CD4-positive, alpha-beta T cell (primary cell): ENCODE results near the gene ILRUN. TPM values are rescaled to one million over a fixed set of nuclear protein-coding genes. Genes with fewer than 3 reads are reported as not detected.

Source experiments
- ATAC-seq: fragments of 200-7000 bp; cut with Tn5 transposase; one replicate; pipeline ENCODE4 v1.10.0; 2022; ENCODE audit warnings: mild to moderate bottlenecking; ENCODE audit not compliant: poor library complexity
- CTCF ChIA-PET: fragments of 350-600 bp; sonication (Branson Sonifier 250); formaldehyde crosslinking; loops from one replicate; lab custom pipeline; 2021; ENCODE audit warnings: antibody characterized with exemption, inconsistent platforms; lab: Charles Lee
- POLR2A ChIA-PET: fragments of 350-600 bp; sonication (Branson Sonifier 250); formaldehyde crosslinking; loops from one replicate; lab custom pipeline; 2021; ENCODE audit warnings: antibody characterized with exemption, inconsistent platforms; lab: Charles Lee
- DNase-seq, 14 experiments: peaks; one replicate each; pipeline ENCODE4 v3.0.0-alpha.2; 2013 to 2020; ENCODE audit warnings: mixed read lengths in 2 of 14
- H3K27ac ChIP-seq, 2 donors: one replicate each; pipeline versions ENCODE4 v1.5.1 to v1.7.0; 2013; ENCODE audit warnings: low read length in 2 of 2, low read depth in 1 of 2, mild to moderate bottlenecking in 1 of 2
- H3K27me3 ChIP-seq, 2 experiments: 1 replicate in 1 of 2; 2 replicates in 1 of 2; pipeline versions ENCODE4 v1.6.1 to v1.7.0; 2013; ENCODE audit warnings: low read length in 2 of 2, control low read depth in 1 of 2, mild to moderate bottlenecking in 1 of 2, moderate library complexity in 1 of 2; ENCODE audit not compliant: insufficient read depth in 2 of 2, control insufficient read depth in 1 of 2
- H3K36me3 ChIP-seq: one replicate; pipeline ENCODE4 v1.6.1; 2013; ENCODE audit warnings: low read length, control low read depth; ENCODE audit not compliant: insufficient read depth
- H3K4me1 ChIP-seq: one replicate; pipeline ENCODE4 v1.6.1; 2013; ENCODE audit warnings: low read length, control low read depth; ENCODE audit not compliant: insufficient read depth
- H3K4me3 ChIP-seq: one replicate; pipeline ENCODE4 v1.5.1; 2013; ENCODE audit warnings: mild to moderate bottlenecking, low read length, moderate library complexity
- H3K9me3 ChIP-seq, 2 experiments: 1 replicate in 1 of 2; 2 replicates in 1 of 2; pipeline versions ENCODE4 v1.6.1 to v1.7.0; 2013; ENCODE audit warnings: low read length in 2 of 2, mild to moderate bottlenecking in 2 of 2, control low read depth in 1 of 2, moderate library complexity in 1 of 2; ENCODE audit not compliant: control insufficient read depth in 1 of 2, insufficient read depth in 1 of 2
- H3K27ac Mint-ChIP-seq: one replicate; pipeline ENCODE4 v1.8.0; 2020; ENCODE audit warnings: mixed read lengths
- H3K27me3 Mint-ChIP-seq: one replicate; pipeline ENCODE4 v1.8.0; 2021; ENCODE audit warnings: mixed read lengths
- H3K36me3 Mint-ChIP-seq: one replicate; pipeline ENCODE4 v1.8.0; 2021; ENCODE audit warnings: low read depth, mixed read lengths
- H3K4me1 Mint-ChIP-seq: one replicate; pipeline ENCODE4 v1.8.0; 2021; ENCODE audit warnings: low read depth, mixed read lengths
- H3K4me3 Mint-ChIP-seq: one replicate; pipeline ENCODE4 v1.8.0; 2020; ENCODE audit warnings: mild to moderate bottlenecking, mixed read lengths
- H3K9me3 Mint-ChIP-seq: one replicate; pipeline ENCODE4 v1.8.0; 2020; ENCODE audit warnings: mixed read lengths
- intact Hi-C, 2 experiments: fragments of 100-400 bp; cut with DNase I in 1 of 2; cut with micrococcal nuclease in 1 of 2; formaldehyde crosslinking; loops; one replicate each; pipeline versions ENCODE4 v1.15.1 to v1.9.0; 2023 to 2025; cut with DNase I, micrococcal nuclease
- total RNA-seq, 174 experiments: library from RNA in 2 of 174; stranded (reverse) in 2 of 174; gene quantifications; one replicate each; pipeline ENCODE4 v1.2.3 and lab custom pipeline; 2021 to 2026
- TF ChIP-seq, protein P1 (sequence below): fragments of 200-600 bp; IDR thresholded peaks from one replicate; pipeline ENCODE4 v1.8.0; 2022; ENCODE audit warnings: antibody characterized with exemption, mild to moderate bottlenecking

Gene ILRUN
- total RNA-seq, 2 experiments from 2014 or later: 44.9 to 49.4 TPM

DNA sequence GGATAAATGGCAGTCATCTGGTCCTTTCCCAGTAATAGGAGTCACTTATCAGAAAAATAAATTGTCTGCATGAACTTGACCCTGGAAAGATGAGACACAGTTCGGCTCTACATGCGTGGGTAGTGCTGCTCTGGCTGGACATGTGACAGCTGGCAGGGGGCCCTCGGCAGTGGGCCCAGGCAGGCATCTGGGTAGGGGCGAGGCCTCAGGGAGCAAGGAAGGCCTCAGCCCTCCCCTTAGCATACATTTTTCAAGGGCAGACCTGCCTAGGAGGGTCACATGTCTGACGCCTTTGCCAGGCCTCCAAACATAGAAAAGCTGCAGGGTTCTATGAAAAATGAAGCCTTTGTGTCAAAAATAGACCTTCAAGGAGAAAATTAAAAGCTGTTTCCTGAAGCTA, 12.8 kb upstream of the ILRUN start:
- ChIA-PET POLR2A (no interaction called here), CTCF (no interaction called here)
- Histone ChIP-seq H3K36me3 (no peaks in the 10 kb centered on the region), H3K4me3 (no peak overlapping the region), H3K9me3 (no peaks in the 10 kb centered on the region), H3K27ac (no peak overlapping the region), H3K4me1 (no peaks in the 10 kb centered on the region), H3K27me3 (no peaks in the 10 kb centered on the region)
- intact Hi-C loops: no loop called here
- no peaks in the 10 kb centered on the region for H3K9me3 Mint-ChIP-seq
- no peaks in the 10 kb centered on the region for H3K27me3 Mint-ChIP-seq
- no peak for ATAC-seq
- H3K4me1 Mint-ChIP-seq: peaks cover 4% of the 10 kb centered on the region
- H3K27ac Mint-ChIP-seq: no peak overlapping the region
- DNase-seq: no peak
- H3K4me3 Mint-ChIP-seq: no peak overlapping the region
- H3K36me3 Mint-ChIP-seq: no peaks in the 10 kb centered on the region
- TF ChIP-seq, protein P1, sequence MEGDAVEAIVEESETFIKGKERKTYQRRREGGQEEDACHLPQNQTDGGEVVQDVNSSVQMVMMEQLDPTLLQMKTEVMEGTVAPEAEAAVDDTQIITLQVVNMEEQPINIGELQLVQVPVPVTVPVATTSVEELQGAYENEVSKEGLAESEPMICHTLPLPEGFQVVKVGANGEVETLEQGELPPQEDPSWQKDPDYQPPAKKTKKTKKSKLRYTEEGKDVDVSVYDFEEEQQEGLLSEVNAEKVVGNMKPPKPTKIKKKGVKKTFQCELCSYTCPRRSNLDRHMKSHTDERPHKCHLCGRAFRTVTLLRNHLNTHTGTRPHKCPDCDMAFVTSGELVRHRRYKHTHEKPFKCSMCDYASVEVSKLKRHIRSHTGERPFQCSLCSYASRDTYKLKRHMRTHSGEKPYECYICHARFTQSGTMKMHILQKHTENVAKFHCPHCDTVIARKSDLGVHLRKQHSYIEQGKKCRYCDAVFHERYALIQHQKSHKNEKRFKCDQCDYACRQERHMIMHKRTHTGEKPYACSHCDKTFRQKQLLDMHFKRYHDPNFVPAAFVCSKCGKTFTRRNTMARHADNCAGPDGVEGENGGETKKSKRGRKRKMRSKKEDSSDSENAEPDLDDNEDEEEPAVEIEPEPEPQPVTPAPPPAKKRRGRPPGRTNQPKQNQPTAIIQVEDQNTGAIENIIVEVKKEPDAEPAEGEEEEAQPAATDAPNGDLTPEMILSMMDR: no peak

DNA sequence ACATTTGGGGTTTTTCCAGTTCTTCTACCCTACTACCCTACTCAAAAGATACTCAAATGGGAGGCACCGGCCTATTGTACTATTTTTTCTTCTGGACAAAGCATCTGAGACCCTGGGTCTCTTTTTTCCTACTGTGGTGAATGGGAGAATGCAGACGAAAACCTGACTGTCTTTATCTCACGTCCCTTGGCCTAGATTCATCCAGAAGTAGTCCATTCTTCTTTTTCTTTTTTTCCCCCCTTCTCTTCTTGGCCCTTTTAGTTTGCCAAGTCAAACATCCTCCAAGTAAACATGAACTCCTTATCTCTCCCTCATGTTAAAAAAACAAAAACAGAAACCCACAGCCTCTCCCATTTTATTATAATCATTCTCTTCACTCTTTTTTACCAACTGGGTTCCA, 8.7 kb upstream of the ILRUN start:
- no peak overlapping the region for H3K27ac ChIP-seq
- Mint-ChIP-seq H3K4me1 (peaks cover 4% of the 10 kb centered on the region), H3K36me3 (no peaks in the 10 kb centered on the region), H3K4me3 (no peak overlapping the region), H3K9me3 (no peaks in the 10 kb centered on the region), H3K27me3 (no peaks in the 10 kb centered on the region), H3K27ac (no peak overlapping the region)
- H3K4me3 ChIP-seq: no peak overlapping the region
- TF ChIP-seq, protein P1: no peak
- ChIA-PET CTCF (no interaction called here), POLR2A (no interaction called here)
- H3K27me3 ChIP-seq: no peaks in the 10 kb centered on the region
- DNase-seq: no peak
- no peaks in the 10 kb centered on the region for H3K9me3 ChIP-seq
- no peak for ATAC-seq
- H3K36me3 ChIP-seq: no peaks in the 10 kb centered on the region
- H3K4me1 ChIP-seq: no peaks in the 10 kb centered on the region
- intact Hi-C loops: no loop called here

DNA sequence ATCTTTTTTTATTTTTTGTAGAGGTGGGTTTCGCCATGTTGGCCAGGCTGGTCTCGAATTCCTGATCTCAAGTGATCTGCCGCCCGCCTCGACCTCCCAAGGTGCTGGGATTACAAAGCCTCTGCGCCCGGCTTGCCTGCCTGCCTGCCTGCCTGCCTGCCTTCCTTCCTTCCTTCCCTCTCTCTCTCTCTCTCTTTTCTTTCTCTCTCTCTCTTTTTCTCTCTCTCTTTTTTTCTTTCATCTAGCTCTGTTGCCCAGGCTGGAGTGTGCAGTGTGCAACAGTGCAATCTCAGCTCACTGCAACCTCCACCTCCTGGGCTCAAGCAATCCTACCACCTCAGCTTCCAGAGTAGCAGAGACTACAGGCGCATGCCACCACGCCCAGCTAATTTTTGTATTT, 4.6 kb upstream of the ILRUN start:
- no peak for ATAC-seq
- CTCF ChIA-PET: no interaction called here
- TF ChIP-seq, protein P1: no peak
- intact Hi-C loops: no loop called here
- peaks cover 18% of the 10 kb centered on the region for H3K4me1 Mint-ChIP-seq
- Histone ChIP-seq H3K4me1 (peaks cover 6% of the 10 kb centered on the region), H3K4me3 (no peak overlapping the region), H3K36me3 (no peaks in the 10 kb centered on the region), H3K27me3 (no peaks in the 10 kb centered on the region), H3K9me3 (no peaks in the 10 kb centered on the region), H3K27ac (no peak overlapping the region)
- H3K27ac Mint-ChIP-seq: no peak overlapping the region
- no peaks in the 10 kb centered on the region for H3K27me3 Mint-ChIP-seq
- peaks cover 9% of the 10 kb centered on the region for H3K36me3 Mint-ChIP-seq
- no peak for DNase-seq
- no peaks in the 10 kb centered on the region for H3K9me3 Mint-ChIP-seq
- POLR2A ChIA-PET: no interaction called here
- H3K4me3 Mint-ChIP-seq: no peak overlapping the region
